Keratinocyte (primary cell): ENCODE data around the gene KMO. TPM values are rescaled to one million over a fixed set of nuclear protein-coding genes. Genes with fewer than 3 reads are reported as not detected.

Experiments
- DNase-seq: peaks from one replicate; pipeline ENCODE4 v3.0.0-alpha.2; 2011; ENCODE audit warnings: low read depth, missing footprints, low spot score
- FAIRE-seq: peaks from 2 replicates; lab custom pipeline; 2011; peaks lifted over from hg19 to GRCh38; lab: Jason Lieb, UNC
- H2AFZ ChIP-seq: 2 replicates; pipeline ENCODE4 v1.6.0; 2012; ENCODE audit warnings: low read length, control low read depth, inconsistent platforms; ENCODE audit not compliant: control insufficient read depth
- H3K27ac ChIP-seq: 2 replicates; pipeline ENCODE4 v1.5.1; 2011; ENCODE audit warnings: low read length; ENCODE audit not compliant: control insufficient read depth, insufficient read depth
- H3K27me3 ChIP-seq: 3 replicates; pipeline ENCODE4 v1.6.0; 2011; ENCODE audit warnings: low read length; ENCODE audit not compliant: control insufficient read depth, insufficient read depth; ENCODE audit errors: extremely low read depth
- H3K36me3 ChIP-seq, 2 experiments: 2 replicates in 1 of 2; 3 replicates in 1 of 2; pipeline ENCODE4 v1.5.1; 2011; ENCODE audit warnings: low read length in 2 of 2, mild to moderate bottlenecking in 1 of 2; ENCODE audit not compliant: control insufficient read depth in 2 of 2, insufficient read depth in 2 of 2; ENCODE audit errors: extremely low read depth in 1 of 2
- H3K4me1 ChIP-seq: 3 replicates; pipeline ENCODE4 v1.5.1; 2011; ENCODE audit warnings: low read length; ENCODE audit not compliant: control insufficient read depth, insufficient read depth; ENCODE audit errors: extremely low read depth
- H3K4me2 ChIP-seq: 3 replicates; pipeline ENCODE4 v1.6.0; 2011; ENCODE audit warnings: low read depth, low read length; ENCODE audit not compliant: control insufficient read depth, insufficient read depth; ENCODE audit errors: extremely low read depth
- H3K4me3 ChIP-seq, 3 experiments: fragments of 200-600 bp in 1 of 3; sonication (generic) in 1 of 3; 2 replicates in 2 of 3; 3 replicates in 1 of 3; pipeline ENCODE4 v1.5.1; 2011 to 2016; ENCODE audit warnings: low read length in 3 of 3, mild to moderate bottlenecking in 3 of 3, control low read depth in 2 of 3, inconsistent platforms in 1 of 3, low read depth in 1 of 3, mixed read lengths in 1 of 3, mixed run types in 1 of 3, moderate library complexity in 1 of 3; ENCODE audit not compliant: control insufficient read depth in 2 of 3, insufficient read depth in 2 of 3; ENCODE audit errors: extremely low read depth in 1 of 3
- H3K79me2 ChIP-seq: 2 replicates; pipeline ENCODE4 v1.6.0; 2012; ENCODE audit warnings: low read length; ENCODE audit not compliant: control insufficient read depth, insufficient read depth
- H3K9ac ChIP-seq: 3 replicates; pipeline ENCODE4 v1.6.0; 2011; ENCODE audit warnings: low read length; ENCODE audit not compliant: control insufficient read depth, insufficient read depth; ENCODE audit errors: extremely low read depth
- H3K9me1 ChIP-seq: 3 replicates; pipeline ENCODE4 v1.6.0; 2011; ENCODE audit warnings: low read length; ENCODE audit not compliant: control insufficient read depth, insufficient read depth; ENCODE audit errors: extremely low read depth
- H3K9me3 ChIP-seq: 2 replicates; pipeline ENCODE4 v1.5.1; 2012; ENCODE audit warnings: low read depth, low read length; ENCODE audit not compliant: control insufficient read depth
- H4K20me1 ChIP-seq: 3 replicates; pipeline ENCODE4 v1.6.0; 2011; ENCODE audit warnings: low read length; ENCODE audit not compliant: control insufficient read depth, insufficient read depth; ENCODE audit errors: extremely low read depth
- CTCF ChIP-seq, 3 experiments: IDR thresholded peaks in 1 of 3; conservative IDR thresholded peaks in 1 of 3; optimal IDR thresholded peaks in 1 of 3; 2 replicates in 2 of 3; 3 replicates in 1 of 3; pipeline versions ENCODE3 to v1.5.1; 2011; ENCODE audit warnings: low read length in 3 of 3, mild to moderate bottlenecking in 3 of 3, moderate library complexity in 2 of 3, control low read depth in 1 of 3, inconsistent platforms in 1 of 3; ENCODE audit not compliant: insufficient read depth in 2 of 3; ENCODE audit errors: extremely low read depth in 1 of 3
- EZH2 ChIP-seq: IDR thresholded peaks from one replicate; pipeline ENCODE4 v1.6.1; 2012; ENCODE audit warnings: inconsistent platforms, mild to moderate bottlenecking, low read length, moderate library complexity
- dilution Hi-C: fragments of 300-500 bp; cut with MboI; formaldehyde crosslinking; loops from one replicate; pipeline ENCODE4 v1.7.0; 2020; ENCODE audit warnings: low sequenced_read_pairs; ENCODE audit not compliant: extremely low pct_ligation_motif_present
- polyA plus RNA-seq, 5 experiments: library from polyadenylated mRNA; depleted of rRNA in 3 of 5; stranded (reverse) in 3 of 5; stranded (forward) in 1 of 5; unstranded in 1 of 5; fragments of >200 nt; gene quantifications; 1 replicate in 1 of 5; 2 replicates in 3 of 5; 3 replicates in 1 of 5; pipeline versions ENCODE4 v1.2.1 to v1.2.3, GENCODE V29; 2011 to 2012; ENCODE audit warnings: missing spikeins in 2 of 5, low read depth in 1 of 5, low replicate concordance in 1 of 5

KMO gene
- polyA plus RNA-seq, 1 donor (not counting 4 experiments of a cell fraction or from before 2014, with no cell fraction given): 4.7 TPM

GRCh38 chr1:241525026-241525425, 7.2 kb upstream of the KMO start:
- dilution Hi-C loops: no loop called here
- no peak overlapping the region for H3K4me2 ChIP-seq
- H3K9me3 ChIP-seq: no peaks in the 10 kb centered on the region
- no peak for FAIRE-seq
- no peaks in the 10 kb centered on the region for H3K27me3 ChIP-seq
- no peak for DNase-seq
- H3K4me3 ChIP-seq: no peak overlapping the region
- H3K36me3 ChIP-seq: no peaks in the 10 kb centered on the region
- no peaks in the 10 kb centered on the region for H3K9me1 ChIP-seq
- H3K4me1 ChIP-seq: no peaks in the 10 kb centered on the region
- no peak overlapping the region for H3K27ac ChIP-seq
- H3K79me2 ChIP-seq: no peaks in the 10 kb centered on the region
- no peak for TF ChIP-seq EZH2
- H4K20me1 ChIP-seq: no peaks in the 10 kb centered on the region
- no peak overlapping the region for H3K9ac ChIP-seq
- no peak overlapping the region for H2AFZ ChIP-seq

GRCh38 chr1:241527146-241527545, 5.0 kb upstream of the KMO start:
- Histone ChIP-seq H3K27ac (no peak overlapping the region), H3K4me2 (no peak overlapping the region), H3K79me2 (no peaks in the 10 kb centered on the region), H3K4me3 (no peak overlapping the region), H3K9me1 (no peaks in the 10 kb centered on the region), H3K27me3 (no peaks in the 10 kb centered on the region), H3K4me1 (peaks cover 1% of the 10 kb centered on the region), H2AFZ (no peak overlapping the region), H3K9ac (no peak overlapping the region), H3K9me3 (no peaks in the 10 kb centered on the region), H4K20me1 (no peaks in the 10 kb centered on the region), H3K36me3 (no peaks in the 10 kb centered on the region)
- FAIRE-seq: no peak
- dilution Hi-C loops: no loop called here
- TF ChIP-seq CTCF (optimal IDR thresholded peaks at IDR 0.05 in 1 of 3, IDR thresholded peaks at IDR 0.05 in 1 of 3, conservative IDR thresholded peaks at IDR 0.05 in 1 of 3; ENCODE audit: extremely low read depth in 1 of 3, insufficient read depth in 2 of 3, low read length in 3 of 3) (no peak), EZH2 (no peak)
- DNase-seq: no peak
